RPMI8226 (cell line): ENCODE measurements around the gene SPINK9.
A peak's percentile ranks its signal among the peaks of the same experiment; 100 is the strongest.

ENCODE experiments used
- DNase-seq: peaks from one replicate; pipeline ENCODE4 v3.0.0-alpha.2; 2015

The SPINK9 gene, protein sequence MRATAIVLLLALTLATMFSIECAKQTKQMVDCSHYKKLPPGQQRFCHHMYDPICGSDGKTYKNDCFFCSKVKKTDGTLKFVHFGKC

DNA sequence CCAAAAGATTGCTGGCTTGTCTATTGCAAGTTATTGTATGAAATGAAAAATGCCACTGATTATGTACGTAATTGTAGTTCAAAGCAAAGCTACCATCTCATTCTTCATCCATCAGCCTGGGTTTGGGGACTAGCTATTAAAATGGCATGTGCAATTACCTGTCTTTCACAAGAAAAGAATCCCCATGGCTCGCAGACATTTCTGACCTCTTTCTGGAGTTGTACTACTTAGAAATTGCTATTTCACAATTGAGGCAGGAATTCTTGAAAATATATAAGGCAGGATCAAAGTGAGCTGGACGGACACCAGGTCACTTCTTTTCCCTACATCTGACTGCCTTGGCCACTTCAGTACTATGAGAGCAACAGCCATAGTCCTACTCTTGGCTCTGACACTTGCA is at the start of gene SPINK9:
SPINK9 (plus strand) TSS at position 301 of the 400 bp plus-strand sequence; CDS start at position 356, 55 bp downstream.
- DNase-seq = no peak

DNA sequence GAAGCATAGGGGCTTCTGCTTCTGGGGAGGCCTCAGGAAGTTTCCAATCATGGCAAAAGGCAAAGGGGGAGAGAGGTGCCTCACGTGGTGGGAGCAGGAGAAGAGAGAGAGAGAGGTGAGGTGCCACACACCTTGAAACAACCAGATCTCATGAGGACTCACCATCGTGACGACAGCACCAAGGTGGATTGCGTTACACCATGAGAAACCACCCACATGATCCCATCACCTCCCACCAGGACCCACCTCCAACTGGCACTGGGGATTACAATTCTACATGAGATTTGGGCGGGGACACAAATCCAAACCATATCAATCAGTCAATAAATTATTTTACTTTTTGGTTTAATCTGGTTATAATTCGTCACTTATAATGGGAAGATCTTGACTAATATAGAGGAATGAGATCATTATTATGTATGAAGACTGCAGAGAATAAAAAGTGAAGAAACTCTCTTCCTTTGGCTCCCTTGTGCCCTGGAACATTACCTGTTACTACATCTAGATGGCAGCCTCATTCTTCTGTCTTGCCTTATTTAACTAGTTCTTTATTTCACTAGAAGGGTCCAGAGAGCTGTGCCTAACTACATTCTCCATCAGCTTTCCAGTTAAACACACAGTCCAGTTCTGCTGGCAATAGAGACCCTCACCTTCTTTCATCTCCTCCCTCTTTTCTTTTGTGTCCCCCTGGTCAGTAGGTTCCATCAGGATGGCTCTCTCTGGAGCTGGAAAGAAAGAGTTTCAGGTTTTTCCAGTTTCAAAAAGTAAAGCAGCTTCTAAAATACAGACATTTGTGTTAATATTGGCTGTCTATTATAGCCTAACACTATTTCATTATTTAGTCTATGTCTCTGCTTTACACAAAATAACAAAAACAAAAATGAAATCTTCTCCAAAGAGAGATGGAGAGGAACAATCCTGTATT is 44.8 kb upstream of the SPINK9 start:
- peak; percentile 23 for DNase-seq

DNA sequence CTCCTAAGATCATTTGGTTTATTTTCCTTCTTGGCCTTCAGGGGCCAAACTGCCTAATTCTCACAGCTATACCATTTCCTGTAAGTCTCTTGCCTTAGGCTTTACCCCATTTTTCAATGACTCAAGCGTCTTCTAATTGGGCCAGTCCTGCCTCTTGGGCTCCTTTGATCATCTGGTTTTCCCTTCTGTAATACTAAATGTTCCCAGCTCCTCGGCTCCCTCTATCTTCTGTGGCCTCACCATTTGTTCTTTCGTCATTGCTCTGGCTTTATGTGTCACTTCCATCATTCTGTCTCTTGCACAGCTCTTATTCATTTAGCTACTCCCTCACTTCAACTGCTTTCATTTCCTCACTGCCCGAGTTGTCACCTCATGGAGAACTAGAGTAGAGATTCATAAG is 37.6 kb upstream of the SPINK9 start:
- no peak for DNase-seq

DNA sequence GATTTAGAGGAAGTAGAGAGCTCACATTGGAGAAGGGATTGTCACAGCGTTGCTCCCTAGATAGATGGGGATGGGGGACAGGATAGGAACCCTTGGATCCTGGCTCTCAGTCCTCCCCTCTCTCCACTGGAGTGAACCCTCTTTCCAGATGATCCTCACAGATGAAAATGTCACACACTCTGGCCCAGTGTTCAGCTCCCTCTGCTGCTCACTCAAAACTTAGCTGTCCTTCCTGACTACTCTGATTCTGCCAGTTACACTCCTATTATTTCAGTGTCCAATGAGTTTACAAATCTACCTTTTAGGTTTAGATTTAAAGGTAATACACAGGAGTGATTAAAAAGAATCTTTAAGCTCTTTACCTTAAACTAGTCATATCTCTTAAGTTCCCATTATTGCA is 28.9 kb upstream of the SPINK9 start:
- DNase-seq = no peak

DNA sequence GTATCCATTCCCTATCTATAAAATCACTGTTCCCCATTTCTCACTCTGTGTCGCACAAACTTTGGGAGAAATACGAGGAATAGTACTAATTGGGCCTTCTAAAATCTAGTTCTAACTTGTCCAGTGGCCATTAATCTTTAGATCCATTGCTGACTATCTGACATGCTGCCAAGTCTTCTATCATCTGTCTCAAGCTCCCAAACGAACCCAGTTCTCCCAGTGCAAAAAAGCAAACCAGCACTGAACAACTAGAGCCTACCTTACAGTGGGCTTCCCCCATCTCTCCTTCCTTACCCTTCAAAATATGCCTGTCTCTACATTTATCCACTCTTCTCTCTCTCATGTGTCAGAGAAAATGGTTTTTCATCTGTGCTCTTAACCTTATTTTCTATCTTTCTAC is 26.3 kb upstream of the SPINK9 start:
- no peak for DNase-seq

DNA sequence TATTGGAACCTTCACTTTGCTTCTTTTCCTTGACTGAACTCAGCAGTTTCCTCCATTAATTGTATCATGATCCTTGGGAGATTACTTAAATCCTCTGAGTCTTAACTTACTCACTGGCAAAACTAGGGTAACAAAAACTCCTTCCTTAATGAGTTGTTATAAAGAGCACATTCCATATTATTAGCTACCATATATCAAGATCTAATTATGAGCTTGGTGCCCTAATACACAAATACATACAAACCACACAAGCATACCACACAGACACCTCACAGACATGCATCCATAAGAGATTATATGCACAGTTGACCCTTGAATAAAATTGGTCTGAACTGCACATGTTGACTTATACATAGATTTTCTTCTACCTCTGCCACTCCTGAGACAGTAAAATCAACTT is 25.6 kb upstream of the SPINK9 start:
- DNase-seq = no peak

DNA sequence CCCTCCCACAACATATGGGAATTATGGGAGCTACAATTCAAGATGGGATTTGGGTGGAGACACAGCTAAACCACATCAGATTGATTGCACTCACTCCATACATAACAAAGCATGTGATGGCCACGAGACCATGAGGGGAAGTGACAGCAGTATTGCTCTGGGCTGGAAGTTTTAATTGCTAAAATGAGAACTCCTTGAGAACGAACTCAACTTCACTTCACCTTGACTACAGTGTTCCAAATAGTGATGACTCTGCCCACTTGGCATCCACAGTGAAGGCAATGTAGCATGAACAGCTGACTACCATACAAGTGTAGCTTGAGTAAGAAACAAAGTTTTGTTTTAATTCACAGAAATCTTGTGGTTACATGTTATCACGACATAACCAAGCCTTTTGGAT is 23.9 kb upstream of the SPINK9 start:
- no peak for DNase-seq

DNA sequence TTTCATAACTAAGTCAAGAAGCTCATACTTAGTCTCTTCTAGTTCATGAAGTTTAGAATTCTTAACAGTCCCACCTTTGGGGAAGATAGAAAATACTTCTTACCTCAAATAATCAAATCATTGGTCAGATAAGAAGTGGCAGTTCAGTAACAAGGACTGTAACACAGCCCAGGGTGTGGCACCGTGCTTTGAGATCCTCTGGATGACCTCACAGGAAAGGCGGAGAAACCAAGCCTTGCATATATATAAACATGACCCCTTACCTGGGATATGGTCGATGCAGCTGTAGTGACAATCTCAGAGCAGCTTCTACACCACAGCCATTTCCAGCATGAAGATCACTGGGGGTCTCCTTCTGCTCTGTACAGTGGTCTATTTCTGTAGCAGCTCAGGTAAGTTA is 23.2 kb upstream of the SPINK9 start, which contains the start of gene SPINK7:
SPINK7 (plus strand) TSS at position 271 of the 400 bp plus-strand sequence; CDS start at position 332, 61 bp downstream.
- no peak for DNase-seq

DNA sequence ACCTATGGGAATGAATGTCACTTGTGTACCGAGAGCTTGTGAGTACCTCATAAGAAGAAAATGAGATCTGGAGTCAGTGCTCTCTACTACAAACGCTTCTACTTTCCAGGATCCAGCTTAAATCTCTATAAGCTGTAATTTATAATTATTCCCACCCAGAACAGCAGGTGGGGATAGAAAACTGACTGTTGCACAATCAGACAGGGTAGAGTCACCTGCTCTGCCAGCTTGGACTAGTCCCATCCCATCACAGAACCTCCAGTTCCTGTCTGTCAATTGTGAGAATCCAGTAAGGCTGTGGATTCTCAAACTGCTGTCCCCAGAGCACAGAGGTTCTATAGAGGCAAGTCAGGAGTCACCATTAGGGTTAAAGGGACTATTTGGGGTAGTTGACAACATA is 21.2 kb upstream of the SPINK9 start:
- DNase-seq = no peak

DNA sequence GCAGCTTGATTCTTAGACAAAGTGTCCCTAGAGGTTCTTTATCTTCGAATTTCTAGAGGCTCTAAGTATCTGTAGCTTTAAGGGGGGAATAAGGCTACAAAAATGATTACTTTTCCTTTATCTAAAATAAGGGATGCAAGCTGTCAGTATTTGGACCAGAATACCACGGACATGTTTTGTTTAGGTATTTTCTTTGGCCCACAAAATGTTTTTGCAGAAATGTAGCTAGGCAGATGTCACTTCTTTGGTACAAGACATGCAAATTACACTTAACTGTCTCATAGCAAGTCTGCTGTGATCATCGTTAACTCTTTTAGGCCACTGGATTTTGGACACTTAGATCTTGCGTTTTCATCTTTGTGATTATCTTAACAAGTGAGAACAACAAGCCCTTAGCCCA is 20.6 kb upstream of the SPINK9 start:
- no peak for DNase-seq

DNA sequence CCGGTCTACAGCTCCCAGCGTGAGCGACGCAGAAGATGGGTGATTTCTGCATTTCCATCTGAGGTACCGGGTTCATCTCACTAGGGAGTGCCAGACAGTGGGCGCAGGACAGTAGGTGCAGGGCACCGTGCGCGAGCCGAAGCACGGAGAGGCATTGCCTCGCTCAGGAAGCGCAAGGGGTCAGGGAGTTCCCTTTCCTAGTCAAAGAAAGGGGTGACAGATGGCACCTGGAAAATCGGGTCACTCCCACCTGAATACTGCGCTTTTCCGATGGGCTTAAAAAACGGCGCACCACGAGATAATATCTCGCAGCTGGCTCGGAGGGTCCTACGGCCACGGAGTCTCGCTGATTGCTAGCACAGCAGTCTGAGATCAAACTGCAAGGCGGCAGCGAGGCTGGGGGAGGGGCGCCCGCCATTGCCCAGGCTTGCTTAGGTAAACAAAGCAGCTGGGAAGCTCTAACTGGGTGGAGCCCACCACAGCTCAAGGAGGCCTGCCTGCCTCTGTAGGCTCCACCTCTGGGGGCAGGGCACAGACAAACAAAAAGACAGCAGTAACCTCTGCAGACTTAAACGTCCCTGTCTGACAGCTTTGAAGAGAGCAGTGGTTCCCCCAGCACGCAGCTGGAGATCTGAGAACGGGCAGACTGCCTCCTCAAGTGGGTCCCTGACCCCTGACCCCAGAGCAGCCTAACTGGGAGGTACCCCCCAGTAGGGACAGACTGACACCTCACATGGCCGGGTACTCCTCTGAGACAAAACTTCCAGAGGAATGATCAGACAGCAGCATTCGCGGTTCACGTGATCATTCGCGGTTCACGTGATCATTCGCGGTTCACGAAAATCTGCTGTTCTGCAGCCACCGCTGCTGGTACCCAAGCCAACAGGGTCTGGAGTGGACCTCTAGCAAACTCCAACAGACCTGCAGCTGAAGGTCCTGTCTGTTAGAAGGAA is 15.1 kb upstream of the SPINK9 start:
- peak; percentile 47 for DNase-seq

DNA sequence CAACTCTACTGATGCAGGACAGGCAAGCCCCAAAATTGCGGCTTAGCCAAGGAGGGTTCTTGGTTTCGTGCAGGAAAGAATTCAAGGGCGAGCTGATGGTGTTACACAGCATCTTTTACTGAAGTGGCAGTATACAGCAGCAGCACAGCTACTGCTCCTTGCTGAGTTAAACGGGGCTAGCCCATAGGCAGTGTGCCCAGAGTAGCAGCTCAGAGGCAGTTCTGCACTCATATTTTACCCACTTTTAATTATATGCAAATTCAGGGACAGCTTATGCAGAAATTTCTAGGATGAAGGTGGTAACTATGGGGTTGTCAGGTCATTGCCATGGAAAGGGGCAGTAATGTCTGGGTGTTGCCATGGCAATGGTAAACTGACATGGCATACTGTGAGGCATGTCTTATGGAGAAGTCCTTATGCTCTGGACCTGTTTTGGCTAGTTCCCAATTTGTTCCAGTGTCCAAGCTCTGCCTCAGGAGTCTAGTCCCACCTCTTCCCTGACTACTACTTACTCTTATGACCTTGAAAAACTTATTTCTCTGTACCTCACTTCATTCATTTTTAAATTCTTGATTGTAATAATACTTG is 2.0 kb upstream of the SPINK9 start:
- no peak for DNase-seq

DNA sequence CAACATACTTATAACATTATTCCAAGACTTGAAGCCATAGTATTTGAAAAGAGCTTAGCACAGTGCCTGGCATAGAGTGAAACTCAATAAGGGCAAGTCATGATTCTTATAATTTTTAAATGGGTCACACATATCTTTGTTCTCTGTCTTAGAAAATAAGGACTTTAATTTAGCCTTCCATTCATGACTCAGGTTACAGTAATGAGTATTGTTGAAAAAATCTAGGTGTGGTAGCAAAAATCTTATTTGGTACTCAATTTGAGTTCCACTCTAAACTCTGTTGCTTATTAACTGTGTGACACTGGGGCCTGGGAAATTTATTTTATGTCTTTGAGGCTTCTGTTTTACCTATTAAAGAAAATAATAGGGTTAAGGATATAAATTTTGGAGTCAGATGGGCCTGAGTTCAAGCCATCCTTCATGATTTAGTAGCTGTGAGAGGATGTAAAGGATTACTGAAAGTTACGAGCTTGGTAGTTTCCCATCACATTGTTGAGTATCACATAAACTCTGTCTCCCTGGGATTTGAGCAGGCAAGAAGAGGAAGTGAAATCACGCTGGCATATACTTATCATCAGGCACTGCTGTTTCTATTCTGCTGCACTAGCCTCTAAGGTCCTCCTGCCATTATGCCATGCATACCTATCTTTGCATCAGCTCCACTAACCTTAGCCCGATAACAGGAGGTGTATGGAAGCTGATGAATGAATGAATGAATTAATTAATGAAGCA is 1.5 kb downstream of the SPINK9 start:
- DNase-seq = peak; percentile 55

DNA sequence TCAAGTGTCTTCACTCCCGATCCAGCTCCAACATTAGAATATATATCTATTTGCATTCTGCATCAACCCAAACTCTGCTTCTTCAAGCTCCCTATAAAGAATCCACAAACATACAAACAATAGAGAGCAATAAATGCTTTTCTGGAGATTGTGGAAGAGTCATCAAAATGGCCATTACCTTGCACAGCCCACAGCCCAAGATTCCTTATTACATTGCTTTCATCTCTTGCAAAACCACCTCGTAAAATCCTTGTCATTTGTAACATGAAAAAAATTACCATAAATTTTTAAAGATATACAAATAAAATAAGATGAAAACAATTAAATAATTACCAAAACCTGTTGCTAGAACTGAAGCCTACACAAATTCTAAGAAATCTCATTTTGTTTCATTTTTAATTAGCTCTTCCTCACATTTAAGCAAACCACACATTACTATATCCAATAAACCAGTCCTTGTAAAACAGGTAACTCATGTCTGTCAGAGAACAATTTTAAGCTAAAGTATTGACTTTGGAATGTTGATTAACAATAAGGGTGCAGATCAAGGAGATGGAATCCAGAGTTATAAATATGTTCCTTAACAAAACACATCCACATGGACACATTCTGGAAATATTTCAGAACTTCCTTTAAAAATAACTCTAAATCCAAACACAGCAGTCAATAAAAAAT is 7.1 kb downstream of the SPINK9 start:
- no peak for DNase-seq

DNA sequence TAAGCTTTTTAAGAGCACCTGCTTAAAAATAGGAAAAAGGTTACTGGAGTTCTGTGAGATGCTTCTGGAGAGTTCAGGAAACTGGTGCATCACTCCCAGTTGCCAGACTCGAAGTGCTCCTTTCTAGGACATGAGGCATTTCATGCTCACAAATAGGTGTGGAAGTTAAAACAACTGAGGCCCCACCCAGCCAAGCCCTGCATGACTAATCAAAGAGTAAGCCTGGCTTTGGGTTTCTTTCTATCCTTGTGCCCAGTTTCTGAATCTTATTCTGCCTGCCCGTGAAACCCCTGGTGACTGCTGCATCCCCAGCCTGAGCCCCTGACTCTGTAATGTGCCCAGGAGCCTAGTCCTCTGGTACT is 7.7 kb downstream of the SPINK9 start:
- DNase-seq = no peak

DNA sequence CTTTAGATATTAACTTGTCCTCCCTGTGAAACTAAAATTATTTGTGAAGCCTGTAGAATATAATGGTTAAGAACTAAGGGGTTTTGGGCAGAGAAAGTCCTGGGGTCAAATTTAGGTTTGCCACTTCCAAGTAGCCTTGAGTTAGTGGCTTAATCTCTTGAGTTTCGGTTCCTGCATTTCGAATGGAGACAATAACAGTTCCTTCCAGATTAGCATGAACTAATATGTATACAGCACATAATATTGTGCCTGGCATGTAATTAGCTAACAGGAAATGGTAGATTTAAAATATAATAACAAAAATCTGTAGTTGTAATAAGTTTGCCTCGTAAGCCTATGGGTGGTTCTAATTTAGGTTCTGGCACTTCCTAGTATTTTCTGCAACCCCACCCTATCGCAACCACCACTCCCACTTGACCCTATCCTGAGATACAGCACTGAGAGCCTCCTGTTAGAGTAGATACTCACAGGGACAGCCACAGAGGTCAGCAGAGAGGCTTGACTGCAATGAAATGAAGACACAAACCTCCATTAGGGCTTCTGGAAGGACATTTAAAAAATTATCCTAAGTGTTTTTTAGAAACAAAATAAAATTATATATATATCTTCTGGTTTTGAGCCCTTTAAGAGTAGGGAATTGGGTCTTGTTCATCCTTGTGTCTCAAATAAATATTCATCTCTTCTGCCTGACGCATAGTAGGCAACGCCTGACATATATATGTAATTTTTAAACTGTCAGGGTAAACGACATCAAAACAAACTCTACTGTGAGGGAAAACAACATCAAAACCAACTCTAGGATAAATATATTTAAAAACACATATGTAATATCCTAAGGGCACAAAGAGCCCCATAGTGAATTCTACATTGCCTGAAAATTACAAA is 8.5 kb downstream of the SPINK9 start:
- no peak for DNase-seq

DNA sequence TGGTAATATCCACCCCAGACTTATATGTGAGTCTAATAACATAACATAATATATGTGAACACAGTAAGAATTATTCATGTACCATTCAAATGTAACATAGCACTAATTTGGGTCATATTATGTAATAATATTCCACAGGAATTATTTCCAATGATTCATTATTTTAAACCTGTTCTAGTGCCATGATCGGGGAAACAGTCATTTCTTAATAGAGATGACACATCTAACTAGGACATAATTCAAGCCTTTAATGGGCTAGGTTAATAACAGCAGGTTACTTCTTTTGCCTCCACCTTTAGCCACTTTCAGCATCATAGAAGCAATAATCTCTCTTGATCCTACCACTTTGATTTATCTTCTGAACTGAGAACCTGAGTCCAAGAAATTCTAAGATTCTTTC is 12.3 kb downstream of the SPINK9 start:
- DNase-seq = no peak

DNA sequence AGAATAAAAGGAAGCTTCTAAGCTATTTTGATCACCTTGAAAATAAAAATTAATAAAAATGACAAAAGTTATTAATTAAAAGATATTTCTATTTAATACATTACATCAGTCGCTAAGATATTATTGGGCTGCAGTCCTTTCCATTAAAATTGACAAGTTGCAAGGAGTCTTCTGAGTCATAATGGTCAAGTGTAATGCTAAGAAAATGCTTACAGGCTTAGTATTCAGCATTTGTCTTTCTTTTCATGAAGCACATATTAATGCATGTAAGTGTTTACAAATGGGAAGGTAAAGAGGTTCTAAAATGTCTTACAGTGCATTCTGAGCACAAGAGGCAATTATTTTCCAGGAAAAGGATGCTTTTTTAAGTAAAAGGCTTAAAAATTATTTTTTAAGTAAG is 17.3 kb downstream of the SPINK9 start:
- no peak for DNase-seq

DNA sequence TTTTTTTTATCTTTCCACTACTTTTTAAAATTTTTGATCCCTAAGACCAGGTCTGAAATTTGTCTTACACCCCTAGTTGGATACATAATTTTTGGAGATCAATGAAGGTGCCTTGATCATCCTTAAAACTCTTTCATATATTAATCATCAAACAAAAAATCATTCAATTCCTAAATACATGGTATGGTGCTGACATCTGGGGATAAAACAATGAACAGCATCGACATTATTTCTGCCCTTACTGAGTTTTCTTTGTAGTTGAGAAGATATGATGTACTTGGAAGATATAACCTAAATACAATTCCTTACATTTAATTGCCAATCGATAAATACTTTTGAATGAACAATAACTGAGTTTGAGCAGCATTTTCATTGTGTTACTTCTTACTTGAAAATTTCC is 18.3 kb downstream of the SPINK9 start:
- no peak for DNase-seq

DNA sequence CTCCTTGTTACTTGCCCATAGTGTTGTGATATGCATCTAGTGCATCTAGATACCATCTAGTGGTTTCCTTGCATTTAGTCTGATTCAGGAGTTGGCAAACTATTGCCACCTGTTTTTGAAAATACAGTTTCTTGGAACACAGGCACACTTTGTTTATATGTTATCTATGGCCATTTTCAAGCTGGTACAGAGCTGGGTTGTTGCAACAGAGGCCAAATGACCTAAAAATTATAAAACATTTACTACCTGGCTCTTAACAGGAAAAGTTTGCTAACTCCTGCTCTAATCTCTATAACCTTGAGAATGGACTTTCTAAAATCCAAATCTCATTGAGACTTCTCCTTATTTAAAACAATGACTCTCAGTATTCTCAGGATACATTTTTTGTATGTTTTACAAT is 29.0 kb downstream of the SPINK9 start:
- DNase-seq = no peak

DNA sequence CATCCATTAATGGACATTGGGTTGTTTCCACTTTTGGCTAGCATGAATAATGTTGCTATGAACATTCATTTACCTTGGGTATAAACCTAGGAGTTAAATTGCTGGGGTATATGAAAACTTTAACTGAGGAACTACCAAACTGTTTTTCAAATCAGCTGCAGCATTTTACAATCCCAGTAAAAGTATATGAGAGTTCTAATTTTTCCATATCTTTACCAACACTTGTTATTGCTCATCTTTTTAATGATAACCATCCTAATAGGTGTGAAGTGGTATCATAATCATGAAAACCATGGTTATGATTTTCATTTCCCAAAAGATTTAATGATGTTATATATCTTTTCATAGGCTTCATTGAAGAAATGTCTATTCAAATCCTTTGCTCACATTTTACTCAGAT is 32.9 kb downstream of the SPINK9 start:
- DNase-seq = no peak
